GM15510 (cell line): ENCODE measurements around the gene NPHP4.

Experiments used
- POLR2A ChIP-seq: IDR thresholded peaks from 3 replicates; pipeline ENCODE4 v1.6.1; 2011; ENCODE audit warnings: borderline replicate concordance; ENCODE audit not compliant: insufficient read length; ENCODE audit errors: extremely low read depth

NPHP4 gene

GRCh38 chr1:5947071-5947821 is 45.0 kb downstream of the NPHP4 start:
- TF ChIP-seq POLR2A: no peak

- TF ChIP-seq POLR2A: no peak
Observed at GRCh38 chr1:5945445-5945844, 46.8 kb downstream of the NPHP4 start.

- no peak for TF ChIP-seq POLR2A
Observed at GRCh38 chr1:5944843-5945167, 47.4 kb downstream of the NPHP4 start.

GRCh38 chr1:5944154-5944842 is 47.9 kb downstream of the NPHP4 start:
- no peak for TF ChIP-seq POLR2A

GRCh38 chr1:5943343-5944124 is 48.7 kb downstream of the NPHP4 start:
- no peak for TF ChIP-seq POLR2A

GRCh38 chr1:5941671-5942070 is 50.6 kb downstream of the NPHP4 start:
- TF ChIP-seq POLR2A: no peak

- TF ChIP-seq POLR2A: no peak
Observed at GRCh38 chr1:5940723-5941407, 51.4 kb downstream of the NPHP4 start.

GRCh38 chr1:5939271-5940170 is 52.7 kb downstream of the NPHP4 start:
- no peak for TF ChIP-seq POLR2A

- no peak for TF ChIP-seq POLR2A
Observed at GRCh38 chr1:5938101-5938646, 54.1 kb downstream of the NPHP4 start.

- no peak for TF ChIP-seq POLR2A
Observed at GRCh38 chr1:5937373-5937857, 54.8 kb downstream of the NPHP4 start.

- no peak for TF ChIP-seq POLR2A
Observed at GRCh38 chr1:5936621-5937372, 55.4 kb downstream of the NPHP4 start.

GRCh38 chr1:5936126-5936525 is 56.1 kb downstream of the NPHP4 start:
- TF ChIP-seq POLR2A: no peak

- no peak for TF ChIP-seq POLR2A
Observed at GRCh38 chr1:5935026-5935425, 57.2 kb downstream of the NPHP4 start.
